PC-3 (cell line): ENCODE measurements around the gene NUP133.

ENCODE experiments used
- CTCF ChIP-seq: fragments of 300-600 bp; sonication (generic); conservative IDR thresholded peaks from 2 replicates; pipeline ENCODE4 v1.5.1; 2017; ENCODE audit warnings: antibody characterized with exemption, low read depth, mild to moderate bottlenecking, low read length
- EZH2 ChIP-seq: fragments of 300-600 bp; sonication (generic); IDR thresholded peaks from one replicate; pipeline ENCODE4 v1.6.1; 2017; ENCODE audit warnings: antibody characterized with exemption, mild to moderate bottlenecking, low read length; ENCODE audit not compliant: unreplicated experiment
- EZH2phosphoT487 ChIP-seq: fragments of 300-600 bp; sonication (generic); IDR thresholded peaks from 2 replicates; pipeline ENCODE4 v1.6.1; 2018; ENCODE audit warnings: mild to moderate bottlenecking, antibody characterized with exemption, low read length, borderline replicate concordance

GRCh38 chr1:229427572-229427971 lies 80.6 kb downstream of the NUP133 start:
- TF ChIP-seq CTCF (no peak), EZH2 (no peak), EZH2phosphoT487 (no peak)
